GM18951 (cell line): ENCODE results near the gene FBXO21.

Experiments
- POLR2A ChIP-seq: IDR thresholded peaks from 4 replicates; pipeline ENCODE4 v1.6.1; 2011; ENCODE audit warnings: mild to moderate bottlenecking; ENCODE audit not compliant: insufficient read length, insufficient read depth; ENCODE audit errors: extremely low read depth
- in situ Hi-C: fragments of 300-500 bp; cut with MboI; formaldehyde crosslinking; loops from one replicate; pipeline ENCODE4 v1.12.0; 2022; ENCODE audit warnings: low sequenced_read_pairs, mixed read lengths, inconsistent platforms; ENCODE audit not compliant: unreplicated experiment

Gene FBXO21

DNA sequence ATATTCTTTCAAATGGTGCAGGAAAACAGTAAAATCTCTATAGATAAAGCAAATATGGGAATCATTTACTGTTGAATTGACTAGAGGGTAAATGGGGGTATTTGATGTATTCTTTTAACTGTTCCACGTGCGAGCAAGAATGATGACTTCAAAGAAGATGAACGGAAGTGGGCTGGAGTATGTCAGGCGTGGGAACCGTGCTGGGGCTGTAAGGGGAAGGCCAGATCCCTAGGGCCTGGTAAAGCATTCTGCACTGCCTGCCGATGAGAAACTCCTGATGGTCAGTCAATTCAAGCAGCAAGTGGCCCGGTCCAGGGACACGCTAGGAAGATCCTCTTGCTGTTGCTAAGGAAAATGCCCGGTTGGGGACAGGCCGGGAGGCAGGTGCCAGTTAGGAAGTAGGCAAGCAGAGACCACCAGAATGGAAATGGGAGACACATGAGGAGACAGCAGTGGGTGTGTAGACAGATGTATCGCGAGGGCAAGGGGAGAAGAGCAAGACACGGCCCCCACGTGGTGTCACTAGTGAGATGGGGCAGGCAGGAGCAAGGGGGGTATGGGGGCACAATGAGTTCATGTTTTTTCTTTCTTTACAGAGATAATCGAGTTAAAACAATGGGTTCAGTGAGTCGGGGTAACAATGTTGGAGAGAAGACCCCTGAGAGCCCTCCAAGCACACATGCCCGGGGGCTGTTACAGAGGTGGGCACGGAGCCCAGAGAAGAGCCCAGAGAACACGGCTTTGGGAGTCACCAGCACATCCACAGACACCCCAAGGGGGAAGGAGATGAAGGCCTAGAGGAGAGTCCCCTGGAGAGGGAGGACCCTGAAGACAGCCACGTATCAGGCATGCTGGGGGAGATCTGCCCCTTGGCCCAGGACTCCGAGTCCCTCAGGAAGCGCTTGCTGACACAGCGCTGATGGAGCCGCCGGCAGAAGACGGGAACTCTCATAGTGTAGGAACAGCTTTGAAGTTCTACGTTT, 37.2 kb downstream of the FBXO21 start:
- no peak for TF ChIP-seq POLR2A
- in situ Hi-C loops: no loop called here

DNA sequence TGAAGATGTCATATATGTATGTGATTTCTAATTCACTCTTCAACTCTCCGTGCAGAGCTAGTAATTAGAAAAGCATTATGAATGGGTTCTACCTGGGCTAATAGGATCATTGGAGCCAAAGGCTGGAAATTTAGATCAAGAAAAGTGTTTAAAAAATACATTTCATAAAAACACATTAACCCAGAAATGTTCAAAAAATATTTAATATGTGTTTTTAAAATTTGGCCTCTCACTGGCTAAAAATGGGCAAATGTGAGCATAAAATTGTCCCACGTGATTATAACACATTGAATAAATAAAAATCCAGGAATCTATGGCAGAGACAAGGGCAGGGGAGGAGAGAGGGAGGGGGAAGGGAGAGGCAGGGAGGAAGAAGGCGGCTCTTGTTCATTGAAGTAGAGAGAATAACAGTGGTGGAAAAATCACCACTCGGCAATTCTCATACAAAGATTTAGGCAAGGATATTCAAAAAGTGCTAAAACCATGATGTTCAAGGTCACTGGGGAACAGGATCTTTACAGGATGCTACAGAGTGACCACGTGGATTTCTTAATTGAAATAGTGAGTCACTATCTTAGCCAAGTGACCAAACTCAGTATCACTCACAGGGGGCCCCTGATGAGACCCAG, 38.8 kb downstream of the FBXO21 start:
- in situ Hi-C loops: no loop called here
- TF ChIP-seq POLR2A: no peak

DNA sequence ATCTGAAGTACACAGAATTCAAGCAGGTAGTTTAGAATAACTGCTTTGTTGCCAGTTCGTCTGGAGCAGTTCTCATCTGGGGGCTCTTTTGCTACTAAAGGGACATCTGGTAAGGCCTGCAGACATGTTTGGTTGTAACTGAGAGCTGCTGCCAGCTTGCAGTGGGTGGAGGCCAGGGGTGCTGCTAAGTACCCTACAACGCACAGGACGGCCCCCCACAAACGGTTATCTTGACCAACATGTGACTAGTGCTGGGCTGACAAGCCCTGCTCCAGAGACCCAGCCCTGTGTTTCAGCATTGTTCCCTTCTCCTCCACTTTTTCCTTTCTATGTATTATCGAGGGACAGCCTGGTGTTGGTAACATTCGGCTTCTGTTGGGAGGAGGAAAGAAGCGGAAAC, 40.8 kb downstream of the FBXO21 start:
- TF ChIP-seq POLR2A: no peak
- in situ Hi-C loops: no loop called here

DNA sequence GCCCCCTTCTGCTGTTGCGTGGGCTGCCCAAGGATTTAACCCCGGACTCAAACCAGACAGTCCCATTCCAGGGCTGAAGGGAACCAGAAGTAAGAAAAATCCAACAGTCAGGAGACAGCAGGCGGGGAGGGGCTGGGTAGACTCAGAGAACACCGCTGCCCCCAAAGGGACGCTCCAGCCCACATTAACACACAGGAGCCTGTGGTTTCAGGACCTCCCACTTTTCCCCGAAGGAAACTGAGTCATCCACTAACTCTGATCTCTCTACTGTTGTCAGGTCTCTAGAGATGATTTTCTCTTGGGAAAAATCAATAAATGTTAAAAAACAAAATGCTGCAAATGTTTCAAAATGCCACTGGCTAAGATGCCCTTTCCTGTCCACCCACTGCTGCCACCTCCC, 41.6 kb downstream of the FBXO21 start:
- in situ Hi-C loops: no loop called here
- TF ChIP-seq POLR2A: no peak

DNA sequence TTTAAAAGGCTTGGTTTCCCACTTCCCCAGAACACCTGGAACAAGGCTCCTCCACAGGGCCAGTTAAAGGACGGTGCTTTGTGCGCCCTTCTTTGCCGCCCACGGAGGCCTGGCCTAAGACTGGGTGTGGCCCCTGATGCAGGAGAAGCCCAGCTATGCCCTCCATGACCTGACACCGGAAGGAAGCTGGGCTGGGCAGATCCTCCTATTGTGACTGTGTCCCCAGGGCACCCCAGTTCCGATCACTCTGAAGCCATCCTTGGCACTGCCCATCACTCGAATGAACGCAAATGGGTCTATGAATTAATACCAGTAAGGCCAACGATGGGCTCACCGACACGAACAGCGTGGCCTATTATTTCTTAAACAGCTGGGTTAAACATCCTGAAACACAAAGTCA, 42.6 kb downstream of the FBXO21 start:
- in situ Hi-C loops: no loop called here
- no peak for TF ChIP-seq POLR2A

DNA sequence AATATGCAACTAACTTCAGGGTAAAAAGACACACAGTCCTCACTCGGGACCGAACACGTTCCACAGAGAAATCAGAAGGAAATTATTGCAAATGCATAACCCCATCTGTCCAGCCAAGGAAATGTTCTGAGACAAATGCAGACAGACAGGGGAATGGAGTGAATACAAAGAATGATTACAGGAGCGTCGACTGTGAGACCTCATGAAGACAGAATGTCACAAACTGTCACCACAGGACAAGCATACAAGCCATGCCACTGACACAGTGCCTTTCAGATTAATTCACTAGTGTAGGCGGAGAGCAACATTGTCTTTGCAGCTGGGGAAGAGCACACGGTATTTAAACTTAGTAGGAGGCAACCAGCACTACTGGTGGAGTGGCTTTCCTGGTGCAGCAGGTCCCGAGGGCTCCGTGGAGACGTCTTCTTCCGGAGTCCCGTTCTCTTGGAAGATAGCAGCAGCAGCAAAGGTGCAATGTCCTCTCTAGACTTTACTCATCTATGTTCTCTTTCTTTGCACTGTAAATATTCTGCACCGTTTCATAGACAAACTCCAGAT, 44.6 kb downstream of the FBXO21 start:
- TF ChIP-seq POLR2A: no peak
- in situ Hi-C loops: no loop called here

DNA sequence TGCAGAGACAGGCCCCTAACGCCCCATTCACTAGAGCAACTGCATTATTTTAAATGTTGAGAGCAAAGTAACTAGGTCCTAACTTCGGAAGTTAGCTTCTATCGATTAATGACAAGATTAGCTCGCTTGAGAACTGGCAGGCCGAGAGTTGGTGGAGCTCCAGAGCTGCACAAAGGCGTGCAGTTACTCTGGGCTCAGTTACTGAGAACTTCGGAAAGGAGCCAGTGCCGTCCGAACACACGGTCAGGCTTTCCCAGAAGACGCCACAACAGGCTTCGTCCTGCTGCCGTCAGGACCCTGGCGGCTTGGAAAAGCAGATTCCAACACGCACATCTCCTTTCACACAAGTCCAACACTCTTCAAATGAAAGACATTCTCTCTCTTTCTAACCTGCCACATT, 45.7 kb downstream of the FBXO21 start:
- no peak for TF ChIP-seq POLR2A
- in situ Hi-C loops: no loop called here

DNA sequence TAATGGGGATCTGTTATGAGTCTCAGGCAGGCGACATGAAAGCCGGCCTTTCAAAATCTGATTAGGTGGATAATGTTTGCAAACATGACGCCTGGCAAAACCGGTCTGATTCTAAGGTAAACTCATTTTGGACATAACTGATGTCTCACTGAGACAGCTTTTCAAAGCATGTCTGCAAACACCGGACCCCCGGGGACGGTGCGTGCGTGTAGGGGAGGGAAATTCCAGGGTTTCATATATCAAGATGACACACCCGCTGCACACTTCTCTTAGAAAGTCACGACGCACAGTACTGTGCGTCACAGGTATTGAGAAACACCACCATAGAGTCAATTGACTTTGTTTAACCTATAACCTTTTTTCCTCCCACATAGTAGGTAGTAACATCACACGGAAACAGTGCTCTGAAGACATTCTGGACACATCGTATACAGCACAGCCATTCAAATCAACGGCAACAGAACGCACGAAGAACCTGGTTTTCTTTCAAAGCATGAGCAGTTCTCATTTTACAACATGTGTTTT, 47.2 kb downstream of the FBXO21 start:
- in situ Hi-C loops: no loop called here
- no peak for TF ChIP-seq POLR2A

DNA sequence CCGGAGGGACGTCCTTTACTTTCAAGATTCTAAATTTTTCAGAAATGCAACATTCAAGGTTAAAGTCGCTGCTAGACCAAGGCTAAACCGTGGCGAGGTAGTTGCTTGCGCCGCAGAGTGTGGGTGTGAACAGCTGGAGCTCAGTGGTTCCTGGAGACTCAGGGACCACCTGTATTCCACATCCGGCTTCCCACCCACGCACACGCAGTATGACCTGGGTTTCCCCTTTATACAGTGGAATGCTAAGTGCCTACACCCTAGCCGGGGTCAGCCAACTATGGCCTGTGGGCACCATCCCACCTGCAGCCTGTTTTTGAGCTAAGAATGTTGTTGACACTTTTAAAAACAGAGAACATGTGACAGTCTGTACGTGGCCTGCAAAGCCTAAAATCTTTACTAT, 48.2 kb downstream of the FBXO21 start:
- in situ Hi-C loops: no loop called here
- TF ChIP-seq POLR2A: no peak

DNA sequence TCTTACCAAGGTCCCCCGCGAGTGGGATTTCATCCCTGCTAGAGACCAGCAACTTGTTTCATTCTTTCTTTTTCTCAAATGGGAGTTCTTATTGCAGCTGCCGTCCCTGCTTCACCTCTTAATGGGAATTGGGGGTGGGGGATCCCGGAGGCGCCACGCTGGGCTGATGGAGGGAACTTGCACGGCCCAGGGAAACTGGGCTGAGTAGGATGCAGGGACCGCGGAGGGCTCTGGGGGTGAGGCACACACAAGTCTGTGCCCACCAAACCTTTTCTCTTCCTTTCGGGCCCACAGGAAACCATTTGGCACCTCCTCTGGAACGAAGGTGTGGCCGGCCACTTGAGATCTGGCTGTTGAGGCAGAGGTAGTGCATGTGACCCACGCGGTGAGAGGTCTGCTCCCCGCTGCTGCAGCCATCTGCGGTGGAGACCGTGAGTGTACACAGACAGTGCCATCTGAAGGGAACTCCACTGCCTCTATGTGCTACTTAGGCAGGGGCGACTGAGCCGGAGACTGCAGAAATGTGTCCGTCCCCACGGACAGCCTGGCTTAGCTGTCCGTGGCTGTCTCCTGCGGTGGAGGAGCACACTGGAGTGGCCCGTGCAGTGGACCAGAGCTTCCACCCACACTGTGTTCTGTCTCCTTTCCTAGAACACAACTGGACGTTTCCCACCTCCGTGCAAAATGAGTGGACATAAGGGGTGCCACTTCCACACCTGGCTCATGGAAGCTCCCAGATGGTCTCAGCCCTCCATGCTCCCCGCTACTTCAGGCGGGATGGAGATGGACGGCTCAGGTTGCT, 49.0 kb downstream of the FBXO21 start:
- no peak for TF ChIP-seq POLR2A
- in situ Hi-C loops: no loop called here

DNA sequence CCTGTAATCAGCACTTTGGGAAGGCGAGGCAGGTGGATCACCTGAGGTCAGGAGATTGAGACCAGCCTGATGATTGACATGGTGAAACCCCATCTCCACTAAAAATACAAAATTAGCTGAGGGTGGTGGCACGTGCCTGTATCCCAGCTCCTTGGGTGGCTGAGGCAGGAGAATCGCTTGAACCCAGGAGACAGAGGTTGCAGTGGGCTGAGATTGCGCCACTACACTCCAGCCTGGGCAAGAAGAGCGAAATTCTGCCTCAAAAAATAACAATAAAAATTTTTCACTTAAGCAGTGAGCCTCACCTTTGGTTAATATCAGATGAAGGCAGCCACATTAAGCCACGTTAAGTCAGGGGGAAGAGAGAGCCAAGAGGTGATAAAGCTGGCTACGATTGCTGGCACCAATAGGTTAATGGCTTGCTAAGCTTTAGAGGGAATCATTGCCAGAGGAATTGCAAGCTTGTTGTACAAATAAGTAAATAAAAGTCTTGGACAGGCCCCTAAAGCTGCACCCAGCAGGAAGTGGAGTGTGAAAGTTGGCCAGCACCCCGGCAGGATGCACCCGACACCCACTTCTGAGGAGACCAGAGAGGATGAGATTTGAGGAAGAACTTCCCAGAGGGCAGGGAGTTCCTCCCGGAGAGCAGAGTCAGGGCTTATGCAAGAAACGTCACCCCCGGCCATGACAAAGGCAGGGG, 49.7 kb downstream of the FBXO21 start:
- in situ Hi-C loops: no loop called here
- no peak for TF ChIP-seq POLR2A

DNA sequence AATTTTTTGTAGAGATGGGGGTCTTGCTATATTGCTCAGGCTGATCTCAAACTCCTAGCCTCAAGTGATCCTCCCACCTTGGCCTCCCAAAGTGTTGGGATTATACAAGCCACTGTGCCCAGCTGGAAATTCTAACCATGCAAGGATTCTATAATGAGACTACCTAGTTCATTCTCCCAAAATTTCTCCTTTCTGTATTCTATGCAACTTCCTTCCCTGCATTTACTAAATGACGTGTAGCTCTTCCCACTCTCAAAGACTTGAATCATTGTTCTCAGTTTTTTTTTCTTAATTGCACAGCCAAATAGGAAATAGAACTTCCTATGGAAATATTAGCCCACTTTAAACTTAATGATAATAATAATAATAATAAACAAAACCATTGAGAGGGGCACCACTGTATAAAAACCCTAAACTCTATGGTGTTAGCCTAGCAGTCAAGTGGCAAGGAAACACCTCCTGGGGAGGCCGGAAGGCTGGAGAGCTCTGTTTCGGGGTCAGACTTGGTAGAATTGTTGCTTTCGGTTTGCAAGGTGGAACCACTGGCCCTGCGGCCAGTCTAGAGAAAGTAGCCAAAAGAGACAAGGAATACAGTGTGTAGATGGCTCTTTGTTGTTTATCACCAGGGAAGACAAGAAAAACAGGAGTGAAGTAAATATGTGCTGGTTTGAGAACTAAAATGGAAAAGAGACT, 51.1 kb downstream of the FBXO21 start:
- in situ Hi-C loops: no loop called here
- TF ChIP-seq POLR2A: no peak
